Loucy (cell line): ENCODE results near the gene GOLGA8T.
"Not testable (repeated sequence)": the region's sequence is repeated elsewhere in the genome, so short reads cannot be mapped to it uniquely, and the experiment has no call there.

Source experiments
- EZH2phosphoT487 ChIP-seq: fragments of 200-600 bp; IDR thresholded peaks from 2 replicates; pipeline ENCODE4 v1.6.1; 2018; ENCODE audit warnings: antibody characterized with exemption, mild to moderate bottlenecking, moderate library complexity, borderline replicate concordance
- TF ChIP-seq, protein P1 (sequence below): fragments of 200-600 bp; sonication (generic); conservative IDR thresholded peaks from 2 replicates; pipeline ENCODE4 v1.5.1; 2014; ENCODE audit warnings: mild to moderate bottlenecking, antibody characterized with exemption, low read length

DNA sequence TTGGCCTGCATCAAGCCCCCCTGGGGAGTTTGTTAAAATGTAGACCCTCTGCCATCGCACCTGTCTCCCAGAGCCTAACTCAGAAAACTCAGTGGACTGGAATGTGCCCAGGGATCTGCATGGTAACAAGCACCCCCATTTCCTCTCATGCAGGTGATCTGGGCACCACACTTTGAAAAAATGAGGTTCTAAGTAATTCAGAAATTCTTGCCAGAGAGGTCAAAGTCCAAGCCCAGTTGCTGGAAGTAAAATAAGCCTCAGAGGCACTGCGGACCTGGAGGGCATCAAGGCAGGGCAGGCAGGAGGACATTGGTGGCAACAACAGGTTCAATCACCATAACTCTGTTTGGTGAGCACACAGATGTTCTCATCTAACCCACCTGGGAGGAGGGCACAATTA lies 33.0 kb downstream of the GOLGA8T start:
- TF ChIP-seq, protein P1, sequence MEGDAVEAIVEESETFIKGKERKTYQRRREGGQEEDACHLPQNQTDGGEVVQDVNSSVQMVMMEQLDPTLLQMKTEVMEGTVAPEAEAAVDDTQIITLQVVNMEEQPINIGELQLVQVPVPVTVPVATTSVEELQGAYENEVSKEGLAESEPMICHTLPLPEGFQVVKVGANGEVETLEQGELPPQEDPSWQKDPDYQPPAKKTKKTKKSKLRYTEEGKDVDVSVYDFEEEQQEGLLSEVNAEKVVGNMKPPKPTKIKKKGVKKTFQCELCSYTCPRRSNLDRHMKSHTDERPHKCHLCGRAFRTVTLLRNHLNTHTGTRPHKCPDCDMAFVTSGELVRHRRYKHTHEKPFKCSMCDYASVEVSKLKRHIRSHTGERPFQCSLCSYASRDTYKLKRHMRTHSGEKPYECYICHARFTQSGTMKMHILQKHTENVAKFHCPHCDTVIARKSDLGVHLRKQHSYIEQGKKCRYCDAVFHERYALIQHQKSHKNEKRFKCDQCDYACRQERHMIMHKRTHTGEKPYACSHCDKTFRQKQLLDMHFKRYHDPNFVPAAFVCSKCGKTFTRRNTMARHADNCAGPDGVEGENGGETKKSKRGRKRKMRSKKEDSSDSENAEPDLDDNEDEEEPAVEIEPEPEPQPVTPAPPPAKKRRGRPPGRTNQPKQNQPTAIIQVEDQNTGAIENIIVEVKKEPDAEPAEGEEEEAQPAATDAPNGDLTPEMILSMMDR, result not testable (repeated sequence)
- TF ChIP-seq EZH2phosphoT487, result not testable (repeated sequence)
